HEK293T (cell line): ENCODE data around the gene NEURL2.
"Not testable (repeated sequence)": the region's sequence is repeated elsewhere in the genome, so short reads cannot be mapped to it uniquely, and the experiment has no call there.

Experiments used
- CTCF ChIA-PET: fragments of 350-600 bp; formaldehyde crosslinking; extraction: SDS; loops from one replicate; lab custom pipeline; 2021; ENCODE audit warnings: antibody characterized with exemption, inconsistent platforms; lab: Yijun Ruan, JAX
- POLR2A ChIA-PET: fragments of 350-600 bp; formaldehyde crosslinking; extraction: SDS; loops from one replicate; lab custom pipeline; 2020; ENCODE audit warnings: antibody characterized with exemption, inconsistent platforms; lab: Yijun Ruan, JAX
- DNase-seq: peaks from one replicate; pipeline ENCODE4 v3.0.0; 2012; ENCODE audit warnings: mixed read lengths; ENCODE audit errors: extremely low spot score
- ARNT ChIP-seq: fragments of 450-650 bp; IDR thresholded peaks from 2 replicates; pipeline ENCODE4 v1.6.1; 2017; ENCODE audit warnings: mild to moderate bottlenecking
- BHLHE40 ChIP-seq: fragments of 450-650 bp; IDR thresholded peaks from 2 replicates; pipeline ENCODE4 v1.6.1; 2016; ENCODE audit warnings: mild to moderate bottlenecking, moderate library complexity, borderline replicate concordance
- CTBP1 ChIP-seq: fragments of 450-650 bp; IDR thresholded peaks from 2 replicates; pipeline ENCODE4 v1.6.1; 2016; ENCODE audit warnings: borderline replicate concordance
- ELF4 ChIP-seq: fragments of 450-650 bp; IDR thresholded peaks from 2 replicates; pipeline ENCODE4 v1.6.1; 2017; ENCODE audit warnings: antibody characterized with exemption
- FOXA1 ChIP-seq: fragments of 450-650 bp; IDR thresholded peaks from 2 replicates; pipeline ENCODE4 v1.6.1; 2016; ENCODE audit warnings: mild to moderate bottlenecking
- FOXK2 ChIP-seq: fragments of 450-650 bp; IDR thresholded peaks from 2 replicates; pipeline ENCODE4 v1.6.1; 2016; ENCODE audit warnings: mild to moderate bottlenecking
- FOXM1 ChIP-seq: fragments of 450-650 bp; IDR thresholded peaks from 2 replicates; pipeline ENCODE4 v1.6.1; 2017; ENCODE audit warnings: mild to moderate bottlenecking, borderline replicate concordance
- HDGF ChIP-seq: fragments of 450-650 bp; IDR thresholded peaks from 2 replicates; pipeline ENCODE4 v1.6.1; 2017; ENCODE audit warnings: antibody characterized with exemption, borderline replicate concordance
- L3MBTL2 ChIP-seq: fragments of 450-650 bp; conservative IDR thresholded peaks from 2 replicates; pipeline ENCODE4 v1.6.1; 2016; ENCODE audit warnings: mild to moderate bottlenecking
- LEF1 ChIP-seq: fragments of 450-650 bp; IDR thresholded peaks from 2 replicates; pipeline ENCODE4 v1.6.1; 2017; ENCODE audit warnings: mild to moderate bottlenecking, borderline replicate concordance
- NFRKB ChIP-seq: fragments of 450-650 bp; IDR thresholded peaks from 2 replicates; pipeline ENCODE4 v1.6.1; 2016; ENCODE audit warnings: mild to moderate bottlenecking, moderate library complexity
- SP1 ChIP-seq: fragments of 450-650 bp; IDR thresholded peaks from 2 replicates; pipeline ENCODE4 v1.6.1; 2017
- SUZ12 ChIP-seq: fragments of 450-650 bp; IDR thresholded peaks from 2 replicates; pipeline ENCODE4 v1.6.1; 2016; ENCODE audit warnings: mild to moderate bottlenecking
- TARDBP ChIP-seq: fragments of 450-650 bp; IDR thresholded peaks from 2 replicates; pipeline ENCODE4 v1.6.1; 2016
- ZNF384 ChIP-seq: fragments of 450-650 bp; IDR thresholded peaks from 2 replicates; pipeline ENCODE4 v1.6.1; 2016
- TF ChIP-seq, protein P1 (sequence below): fragments of 450-650 bp; IDR thresholded peaks from 2 replicates; pipeline ENCODE4 v1.6.1; 2016

NEURL2 gene

DNA sequence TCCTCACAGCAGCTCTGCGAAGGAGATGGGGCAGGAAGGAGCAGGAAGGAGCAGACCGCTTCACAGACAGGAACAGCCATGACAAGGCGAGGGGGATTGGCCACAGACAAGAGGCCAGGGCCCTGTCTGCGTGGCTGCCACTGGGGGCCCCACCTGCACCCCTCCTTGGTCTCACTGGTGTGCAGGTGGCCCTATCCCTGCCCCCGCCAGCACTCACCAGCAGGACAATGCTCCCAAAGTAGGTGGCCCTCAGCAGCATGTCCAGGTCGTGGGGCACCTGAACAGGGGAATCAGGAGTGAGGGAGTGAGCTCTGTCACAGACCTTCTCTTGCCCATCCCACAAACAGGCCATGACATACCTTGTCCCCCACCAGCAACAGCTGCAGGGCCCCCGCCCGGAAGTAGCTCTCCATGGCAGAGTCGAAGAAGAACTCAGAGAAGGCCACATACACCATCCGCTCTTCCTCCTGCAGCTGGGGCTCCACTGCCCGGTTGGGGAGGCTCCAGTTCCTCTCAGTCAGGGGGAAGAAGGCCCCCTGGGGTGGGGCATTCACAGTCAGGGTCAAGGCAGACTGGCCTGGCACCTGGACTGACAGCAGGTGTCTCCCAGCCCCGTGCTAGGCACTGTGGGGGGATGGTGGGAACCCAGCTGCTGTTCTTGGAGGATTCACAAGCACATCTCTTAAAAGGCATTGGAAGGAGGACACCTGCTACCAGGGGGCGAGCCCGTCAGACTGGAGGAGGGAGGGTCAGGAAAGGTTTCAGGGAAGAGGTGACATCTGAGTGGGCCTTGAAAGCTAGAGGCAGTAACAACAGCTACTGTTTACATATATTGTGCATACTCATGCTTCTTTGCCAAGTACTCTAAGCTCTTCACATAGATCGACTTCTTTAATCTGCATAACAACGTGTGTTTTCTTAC, 13.8 kb upstream of the NEURL2 start:
- POLR2A ChIA-PET = interaction anchor here (0.7 to 3.0 kb wide), 10 partner anchors 13 to 71 kb away, joined by 3 to 16 read pairs (median 4); partner anchors contain the start of genes CTSA, SNX21 and ZSWIM1
- DNase-seq = no peak
- CTCF ChIA-PET = no interaction called here
- no peak for TF ChIP-seq BHLHE40
- no peak for TF ChIP-seq SP1
- no peak for TF ChIP-seq CTBP1
- TF ChIP-seq TARDBP = no peak
- TF ChIP-seq HDGF = no peak
- TF ChIP-seq FOXA1 = no peak

- ChIA-PET POLR2A (interaction anchor here (1.8 kb wide), 1 partner anchor 32 kb away, joined by 3 read pairs; no protein-coding TSS in a partner anchor), CTCF (no interaction called here)
- no peak for DNase-seq
- TF ChIP-seq SP1 = no peak
- TF ChIP-seq, protein P1, sequence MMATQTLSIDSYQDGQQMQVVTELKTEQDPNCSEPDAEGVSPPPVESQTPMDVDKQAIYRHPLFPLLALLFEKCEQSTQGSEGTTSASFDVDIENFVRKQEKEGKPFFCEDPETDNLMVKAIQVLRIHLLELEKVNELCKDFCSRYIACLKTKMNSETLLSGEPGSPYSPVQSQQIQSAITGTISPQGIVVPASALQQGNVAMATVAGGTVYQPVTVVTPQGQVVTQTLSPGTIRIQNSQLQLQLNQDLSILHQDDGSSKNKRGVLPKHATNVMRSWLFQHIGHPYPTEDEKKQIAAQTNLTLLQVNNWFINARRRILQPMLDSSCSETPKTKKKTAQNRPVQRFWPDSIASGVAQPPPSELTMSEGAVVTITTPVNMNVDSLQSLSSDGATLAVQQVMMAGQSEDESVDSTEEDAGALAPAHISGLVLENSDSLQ = no peak
- TF ChIP-seq HDGF = no peak
- no peak for TF ChIP-seq FOXK2
- TF ChIP-seq ELF4 = no peak
- TF ChIP-seq FOXA1 = no peak
- no peak for TF ChIP-seq ZNF384
- no peak for TF ChIP-seq NFRKB
These were observed 11.2 kb upstream of the NEURL2 start for GRCh38 chr20:45902199-45902701.

DNA sequence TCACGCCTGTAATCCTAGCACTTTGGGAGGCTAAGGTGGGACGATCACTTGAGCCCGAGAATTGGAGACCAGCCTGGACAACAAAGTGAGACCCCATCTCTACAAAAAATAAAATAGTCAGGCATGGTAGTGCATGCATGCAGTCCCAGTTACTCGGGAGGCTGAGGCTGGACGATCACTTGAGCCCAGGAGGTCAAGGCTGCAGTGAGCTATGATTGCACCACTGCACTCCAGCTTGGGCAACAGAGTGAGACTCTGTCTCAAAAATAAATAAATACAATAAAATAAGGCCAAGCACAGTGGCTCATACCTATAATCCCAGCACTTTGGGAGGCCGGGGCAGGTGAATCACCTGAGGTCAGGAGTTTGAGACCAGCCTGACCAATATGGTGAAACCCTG, 10.3 kb upstream of the NEURL2 start:
- DNase-seq, CTCF ChIA-PET: not testable (repeated sequence)
- POLR2A ChIA-PET = interaction anchor here (1.8 kb wide), 1 partner anchor 33 kb away, joined by 3 read pairs; no protein-coding TSS in a partner anchor

- DNase-seq = no peak
- no peak for TF ChIP-seq HDGF
- TF ChIP-seq BHLHE40 = no peak
- TF ChIP-seq FOXK2 = no peak
- no peak for TF ChIP-seq FOXM1
- TF ChIP-seq FOXA1 = no peak
- TF ChIP-seq CTBP1 = no peak
- ChIA-PET POLR2A (interaction anchor here (1.0 to 1.6 kb wide), 2 partner anchors 16 to 19 kb away, joined by 4 read pairs; partner anchors contain the start of gene ZSWIM1), CTCF (no interaction called here)
These were observed 8.2 kb upstream of the NEURL2 start for GRCh38 chr20:45899046-45899835.

DNA sequence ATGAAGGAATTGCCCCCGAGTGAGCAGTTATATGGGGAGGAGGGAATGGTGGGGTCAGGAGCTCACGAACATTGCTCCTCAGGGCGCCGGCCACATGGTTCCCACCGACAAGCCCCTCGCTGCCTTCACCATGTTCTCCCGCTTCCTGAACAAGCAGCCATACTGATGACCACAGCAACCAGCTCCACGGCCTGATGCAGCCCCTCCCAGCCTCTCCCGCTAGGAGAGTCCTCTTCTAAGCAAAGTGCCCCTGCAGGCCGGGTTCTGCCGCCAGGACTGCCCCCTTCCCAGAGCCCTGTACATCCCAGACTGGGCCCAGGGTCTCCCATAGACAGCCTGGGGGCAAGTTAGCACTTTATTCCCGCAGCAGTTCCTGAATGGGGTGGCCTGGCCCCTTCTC, 7.3 kb upstream of the NEURL2 start:
- no peak for TF ChIP-seq SUZ12
- no peak for TF ChIP-seq ARNT
- no peak for TF ChIP-seq ZNF384
- no peak for TF ChIP-seq FOXM1
- TF ChIP-seq TARDBP = no peak
- no peak for TF ChIP-seq CTBP1
- TF ChIP-seq HDGF = no peak
- TF ChIP-seq BHLHE40 = no peak
- no peak for TF ChIP-seq FOXA1
- TF ChIP-seq L3MBTL2 = no peak
- TF ChIP-seq LEF1 = no peak
- no peak for TF ChIP-seq ELF4
- TF ChIP-seq SP1 = no peak
- TF ChIP-seq NFRKB = no peak
- TF ChIP-seq, protein P1 = no peak
- ChIA-PET CTCF (no interaction called here), POLR2A (interaction anchor here (1.0 to 1.6 kb wide), 2 partner anchors 15 to 18 kb away, joined by 4 read pairs; partner anchors contain the start of gene ZSWIM1)
- no peak for DNase-seq

DNA sequence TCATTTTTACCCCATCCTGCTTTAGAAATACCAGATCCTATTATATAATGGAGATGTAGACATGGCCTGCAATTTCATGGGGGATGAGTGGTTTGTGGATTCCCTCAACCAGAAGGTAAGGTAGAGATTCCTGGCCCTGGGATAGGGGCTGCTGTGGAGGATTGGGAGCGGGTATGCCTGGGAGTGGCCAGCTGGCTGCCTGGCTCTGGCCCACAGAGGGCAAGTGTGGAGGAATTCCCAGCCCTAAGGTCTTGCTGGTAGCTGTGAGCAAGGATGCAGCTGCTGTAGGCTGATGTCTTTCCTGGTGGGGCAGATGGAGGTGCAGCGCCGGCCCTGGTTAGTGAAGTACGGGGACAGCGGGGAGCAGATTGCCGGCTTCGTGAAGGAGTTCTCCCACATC, 6.7 kb upstream of the NEURL2 start:
- DNase-seq = no peak
- CTCF ChIA-PET = no interaction called here
- POLR2A ChIA-PET = no interaction called here
- TF ChIP-seq BHLHE40 = no peak
- TF ChIP-seq FOXM1 = no peak
- no peak for TF ChIP-seq NFRKB

GRCh38 chr20:45897289-45897688, 6.3 kb upstream of the NEURL2 start:
- no peak for DNase-seq
- CTCF ChIA-PET = no interaction called here
- TF ChIP-seq FOXA1 = no peak
- TF ChIP-seq NFRKB = no peak
- TF ChIP-seq, protein P1 = no peak
- no peak for TF ChIP-seq SP1
- TF ChIP-seq FOXK2 = no peak
- TF ChIP-seq TARDBP = no peak
- no peak for TF ChIP-seq BHLHE40
- TF ChIP-seq ZNF384 = no peak
- no peak for TF ChIP-seq ELF4
- TF ChIP-seq HDGF = no peak
- POLR2A ChIA-PET = no interaction called here
